NCI-H146 (cell line): ENCODE measurements around the gene EPHB2.

Experiments
- DNase-seq: peaks from one replicate; lab custom pipeline; 2025; lab: John Stamatoyannopoulos, UW

The EPHB2 gene

GRCh38 chr1:22883406-22883805, 172.8 kb downstream of the EPHB2 start:
- DNase-seq, result no peak

GRCh38 chr1:22884806-22885530, 174.3 kb downstream of the EPHB2 start:
- no peak for DNase-seq

DNA sequence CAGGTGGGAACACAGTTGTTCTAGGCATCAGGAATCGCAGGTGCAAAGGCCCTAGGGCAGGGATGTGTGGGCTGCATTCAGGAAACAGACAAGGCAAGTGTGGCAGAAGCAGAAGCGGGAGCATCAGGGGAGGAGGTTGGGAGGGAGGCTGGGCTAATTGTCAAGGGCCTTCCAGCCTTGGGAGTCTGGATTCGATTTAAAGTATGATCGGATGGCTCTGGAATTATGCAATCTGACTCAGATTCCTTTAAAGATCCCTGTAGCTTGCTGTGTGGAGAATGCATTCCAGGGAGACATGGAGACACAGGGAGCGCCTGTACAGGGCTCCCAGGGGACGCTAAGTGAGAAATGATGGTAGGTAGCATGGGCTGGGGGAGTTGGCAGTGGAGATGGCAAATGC, 175.6 kb downstream of the EPHB2 start:
- DNase-seq, result no peak

GRCh38 chr1:22887491-22887890, 176.9 kb downstream of the EPHB2 start:
- DNase-seq, result no peak

DNA sequence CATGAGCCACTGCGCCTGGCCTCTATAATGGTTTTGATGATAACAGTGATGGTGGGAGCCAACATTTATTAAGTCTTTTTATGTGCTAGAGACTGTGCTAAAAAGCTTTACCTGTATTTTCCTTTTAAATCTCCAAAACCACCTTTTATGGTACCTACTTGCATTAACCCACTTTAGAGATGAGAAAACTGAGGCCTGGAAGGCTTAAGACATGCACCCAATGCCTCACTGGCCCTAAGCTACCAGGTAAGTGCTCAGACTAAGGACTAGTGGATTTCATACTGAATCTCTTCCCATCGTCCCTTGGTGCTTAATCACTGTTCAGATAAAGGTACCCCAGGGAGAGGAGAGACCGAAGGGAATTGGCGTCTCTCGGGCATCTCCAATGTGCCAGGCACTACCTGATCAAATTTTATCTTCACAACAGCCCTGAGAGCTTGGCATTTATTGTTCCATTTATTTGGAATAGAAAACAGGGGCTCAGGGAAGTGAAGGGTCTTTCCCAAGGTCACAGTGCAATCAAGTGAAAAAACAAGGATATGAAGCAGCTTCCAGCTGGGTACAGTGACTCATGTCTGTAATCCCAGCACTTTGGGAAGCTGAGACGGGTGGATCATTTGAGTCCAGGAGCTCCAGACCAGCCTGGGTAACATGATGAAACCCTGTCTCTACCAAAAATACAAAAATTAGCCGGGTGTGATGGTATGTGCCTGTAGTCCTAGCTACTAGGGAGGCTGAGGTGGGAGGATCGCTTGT, 177.9 kb downstream of the EPHB2 start:
- no peak for DNase-seq

DNA sequence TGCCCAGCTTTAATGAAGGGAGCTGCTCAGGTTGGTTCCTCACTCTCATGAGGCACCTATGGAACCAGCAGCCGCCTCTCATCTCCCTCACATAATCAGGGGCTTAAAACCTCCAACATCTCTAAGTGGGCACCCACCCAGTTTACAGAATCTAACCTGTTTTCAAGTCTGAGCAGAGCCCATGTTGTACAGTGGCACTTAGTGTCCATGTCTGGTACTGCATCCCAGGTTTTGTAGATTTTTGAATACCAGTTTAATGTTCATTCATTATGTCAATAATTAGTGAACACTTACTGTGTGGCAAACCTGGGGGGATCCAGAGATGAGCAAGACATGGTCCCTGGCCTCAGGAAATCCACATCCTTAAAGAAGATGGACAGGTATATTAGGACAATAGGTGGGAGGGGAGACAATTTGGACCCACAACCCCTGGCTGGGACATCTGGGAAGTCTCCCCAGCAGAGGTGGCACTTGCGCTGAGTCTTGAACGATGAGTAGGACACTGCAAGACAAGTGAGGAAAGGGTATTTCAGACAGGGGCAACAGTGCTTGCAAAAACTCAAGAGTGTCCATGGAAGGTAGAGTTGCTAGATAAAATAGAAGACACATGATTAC, 178.7 kb downstream of the EPHB2 start:
- DNase-seq, result peak; percentile 9

DNA sequence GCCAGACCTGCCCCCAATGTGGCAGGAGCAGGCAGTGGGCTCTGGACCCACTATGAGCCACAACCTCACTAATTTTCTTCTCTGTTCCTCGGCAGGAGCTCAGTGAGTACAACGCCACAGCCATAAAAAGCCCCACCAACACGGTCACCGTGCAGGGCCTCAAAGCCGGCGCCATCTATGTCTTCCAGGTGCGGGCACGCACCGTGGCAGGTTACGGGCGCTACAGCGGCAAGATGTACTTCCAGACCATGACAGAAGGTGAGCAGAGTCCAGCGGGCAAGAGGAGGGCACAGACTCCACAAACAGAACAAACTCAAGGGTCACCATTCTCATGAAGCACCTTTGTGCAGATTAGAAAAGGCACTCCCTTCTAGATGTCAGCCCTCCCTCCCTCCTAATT, 182.2 kb downstream of the EPHB2 start:
- DNase-seq, result no peak

GRCh38 chr1:22893292-22893691, 182.7 kb downstream of the EPHB2 start:
- DNase-seq, result no peak

DNA sequence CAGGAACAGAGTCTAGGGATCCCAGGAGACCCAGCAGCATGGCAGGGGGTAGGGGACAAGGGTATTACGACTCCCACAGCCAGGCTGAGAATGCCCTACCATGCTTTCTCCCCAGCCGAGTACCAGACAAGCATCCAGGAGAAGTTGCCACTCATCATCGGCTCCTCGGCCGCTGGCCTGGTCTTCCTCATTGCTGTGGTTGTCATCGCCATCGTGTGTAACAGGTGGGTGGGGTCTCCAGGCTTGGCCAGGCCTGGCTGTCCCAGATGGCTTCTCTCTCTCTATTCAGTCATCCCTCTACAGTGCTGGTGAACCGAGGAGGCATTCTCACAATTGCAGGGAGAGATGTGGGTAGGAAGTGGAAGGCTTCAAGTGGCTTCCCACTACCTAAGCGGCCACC, 184.7 kb downstream of the EPHB2 start:
- no peak for DNase-seq

GRCh38 chr1:22896184-22896583, 185.5 kb downstream of the EPHB2 start:
- DNase-seq, result no peak

GRCh38 chr1:22900451-22900850, 189.8 kb downstream of the EPHB2 start:
- DNase-seq, result no peak

GRCh38 chr1:22903113-22903512, 192.5 kb downstream of the EPHB2 start:
- no peak for DNase-seq

DNA sequence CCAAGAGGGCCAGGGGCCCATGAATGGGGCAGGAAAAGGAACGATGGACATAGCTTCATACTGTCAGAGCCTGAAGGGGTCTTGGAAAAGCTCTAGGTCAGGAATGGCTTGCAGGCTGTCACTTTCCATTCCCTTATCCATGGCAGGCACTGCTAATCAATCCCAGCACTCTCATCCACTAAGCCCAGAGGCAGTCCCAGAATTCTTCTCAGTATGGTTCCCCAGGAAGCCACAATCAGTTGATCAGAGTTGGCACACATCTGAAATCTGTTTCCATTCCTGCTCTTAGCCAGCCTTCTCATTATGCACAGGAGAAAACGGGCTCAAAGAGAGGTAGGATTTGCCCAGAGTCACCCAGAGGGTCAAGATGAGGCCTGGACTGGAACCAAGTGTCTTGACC, 196.3 kb downstream of the EPHB2 start:
- no peak for DNase-seq

DNA sequence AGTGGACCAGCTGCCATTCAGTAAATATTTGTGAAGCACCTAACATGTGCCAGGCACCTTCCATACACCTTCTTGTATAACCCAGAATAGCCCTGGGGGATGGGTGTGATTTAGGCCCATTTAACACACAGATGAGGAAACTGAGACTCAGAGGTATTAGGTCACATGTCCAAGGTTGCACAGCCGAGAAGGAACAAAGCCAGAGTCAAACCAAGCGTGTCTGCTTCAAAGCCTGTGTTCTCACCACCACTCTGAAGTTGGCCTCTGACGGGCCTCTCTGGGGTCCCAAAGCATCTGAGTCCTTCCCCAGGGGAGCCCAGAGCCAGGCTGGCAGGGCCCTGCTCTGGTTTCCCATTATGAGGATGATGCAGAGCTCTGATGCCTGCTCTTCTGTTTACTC, 196.9 kb downstream of the EPHB2 start:
- no peak for DNase-seq

DNA sequence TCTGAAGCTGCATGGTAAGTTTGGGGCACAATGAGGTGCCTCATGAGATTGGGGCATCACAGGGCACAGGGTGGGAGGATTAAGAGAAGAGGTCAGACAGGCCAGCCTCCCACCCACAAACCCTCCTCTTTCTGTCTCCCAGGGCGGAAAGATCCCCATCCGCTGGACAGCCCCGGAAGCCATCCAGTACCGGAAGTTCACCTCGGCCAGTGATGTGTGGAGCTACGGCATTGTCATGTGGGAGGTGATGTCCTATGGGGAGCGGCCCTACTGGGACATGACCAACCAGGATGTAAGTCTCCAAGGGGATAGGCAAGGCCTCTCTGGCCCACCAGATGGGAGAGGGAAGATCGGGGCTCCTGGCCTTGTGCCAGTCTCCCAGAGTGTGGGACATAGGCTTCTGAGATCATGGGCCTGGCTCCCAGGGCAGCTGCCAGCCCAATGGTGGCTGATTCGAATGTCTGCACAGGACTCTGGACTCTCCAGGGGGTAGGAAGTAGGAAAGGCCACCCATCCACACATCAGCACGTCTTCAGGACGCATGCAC, 198.3 kb downstream of the EPHB2 start:
- no peak for DNase-seq

DNA sequence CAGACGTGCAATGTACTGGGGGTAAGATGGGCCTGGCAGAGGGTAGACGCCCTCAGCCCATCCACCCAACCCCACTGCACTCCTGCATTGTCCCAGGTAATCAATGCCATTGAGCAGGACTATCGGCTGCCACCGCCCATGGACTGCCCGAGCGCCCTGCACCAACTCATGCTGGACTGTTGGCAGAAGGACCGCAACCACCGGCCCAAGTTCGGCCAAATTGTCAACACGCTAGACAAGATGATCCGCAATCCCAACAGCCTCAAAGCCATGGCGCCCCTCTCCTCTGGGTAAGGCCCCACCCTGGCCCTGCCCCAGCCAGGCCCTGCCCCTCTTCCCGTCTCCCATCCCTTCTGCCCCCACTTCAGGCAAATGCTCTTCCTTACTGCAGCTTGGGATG, 199.6 kb downstream of the EPHB2 start:
- DNase-seq, result no peak

DNA sequence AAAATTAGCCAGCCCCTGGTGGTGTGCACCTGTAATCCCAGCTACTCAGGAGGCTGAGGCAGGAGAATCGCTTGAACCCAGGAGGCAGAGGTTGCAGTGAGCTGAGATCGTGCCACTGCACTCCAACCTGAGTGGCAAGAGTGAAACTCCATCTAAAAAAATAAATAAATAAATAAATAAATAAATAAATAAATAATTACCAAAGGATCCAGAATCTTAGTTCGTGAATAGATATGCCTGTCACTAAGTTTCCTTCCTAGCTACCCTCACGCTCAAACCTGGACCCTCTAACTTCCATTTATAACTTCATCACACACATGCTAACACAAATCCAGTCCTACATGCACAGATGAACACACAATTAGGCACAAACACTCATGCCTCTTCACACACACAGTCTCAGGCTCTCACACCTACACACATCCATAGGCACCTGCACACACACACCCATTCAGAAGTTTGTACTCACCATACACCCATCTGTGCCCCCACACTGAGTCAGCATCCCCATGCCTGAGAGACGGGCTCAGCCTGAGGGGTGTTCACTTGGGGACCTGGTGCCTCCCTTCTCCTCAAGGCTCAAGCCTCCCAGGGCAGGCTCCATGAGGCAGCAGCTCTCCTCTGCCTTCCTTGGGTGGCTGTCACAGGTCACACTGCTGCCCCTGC, 200.5 kb downstream of the EPHB2 start:
- DNase-seq, result no peak

DNA sequence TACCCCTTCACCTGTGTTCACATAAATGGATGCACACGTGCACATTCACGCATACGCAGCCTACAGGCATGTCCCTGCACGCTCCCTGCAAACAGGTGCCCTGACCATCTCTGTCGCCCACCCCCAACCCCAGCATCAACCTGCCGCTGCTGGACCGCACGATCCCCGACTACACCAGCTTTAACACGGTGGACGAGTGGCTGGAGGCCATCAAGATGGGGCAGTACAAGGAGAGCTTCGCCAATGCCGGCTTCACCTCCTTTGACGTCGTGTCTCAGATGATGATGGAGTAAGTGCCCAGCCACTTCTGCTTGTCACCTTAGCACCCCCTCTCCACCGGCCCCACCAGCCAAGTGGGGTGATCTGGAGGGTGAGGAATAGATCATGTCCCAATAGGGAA, 201.7 kb downstream of the EPHB2 start:
- no peak for DNase-seq

DNA sequence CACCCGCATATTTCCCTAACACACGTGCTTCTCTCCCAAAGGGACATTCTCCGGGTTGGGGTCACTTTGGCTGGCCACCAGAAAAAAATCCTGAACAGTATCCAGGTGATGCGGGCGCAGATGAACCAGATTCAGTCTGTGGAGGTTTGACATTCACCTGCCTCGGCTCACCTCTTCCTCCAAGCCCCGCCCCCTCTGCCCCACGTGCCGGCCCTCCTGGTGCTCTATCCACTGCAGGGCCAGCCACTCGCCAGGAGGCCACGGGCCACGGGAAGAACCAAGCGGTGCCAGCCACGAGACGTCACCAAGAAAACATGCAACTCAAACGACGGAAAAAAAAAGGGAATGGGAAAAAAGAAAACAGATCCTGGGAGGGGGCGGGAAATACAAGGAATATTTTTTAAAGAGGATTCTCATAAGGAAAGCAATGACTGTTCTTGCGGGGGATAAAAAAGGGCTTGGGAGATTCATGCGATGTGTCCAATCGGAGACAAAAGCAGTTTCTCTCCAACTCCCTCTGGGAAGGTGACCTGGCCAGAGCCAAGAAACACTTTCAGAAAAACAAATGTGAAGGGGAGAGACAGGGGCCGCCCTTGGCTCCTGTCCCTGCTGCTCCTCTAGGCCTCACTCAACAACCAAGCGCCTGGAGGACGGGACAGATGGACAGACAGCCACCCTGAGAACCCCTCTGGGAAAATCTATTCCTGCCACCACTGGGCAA, 202.9 kb downstream of the EPHB2 start:
- no peak for DNase-seq

DNA sequence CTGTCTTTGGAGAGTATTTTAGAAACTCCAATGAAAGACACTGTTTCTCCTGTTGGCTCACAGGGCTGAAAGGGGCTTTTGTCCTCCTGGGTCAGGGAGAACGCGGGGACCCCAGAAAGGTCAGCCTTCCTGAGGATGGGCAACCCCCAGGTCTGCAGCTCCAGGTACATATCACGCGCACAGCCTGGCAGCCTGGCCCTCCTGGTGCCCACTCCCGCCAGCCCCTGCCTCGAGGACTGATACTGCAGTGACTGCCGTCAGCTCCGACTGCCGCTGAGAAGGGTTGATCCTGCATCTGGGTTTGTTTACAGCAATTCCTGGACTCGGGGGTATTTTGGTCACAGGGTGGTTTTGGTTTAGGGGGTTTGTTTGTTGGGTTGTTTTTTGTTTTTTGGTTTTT, 203.5 kb downstream of the EPHB2 start:
- DNase-seq, result no peak

DNA sequence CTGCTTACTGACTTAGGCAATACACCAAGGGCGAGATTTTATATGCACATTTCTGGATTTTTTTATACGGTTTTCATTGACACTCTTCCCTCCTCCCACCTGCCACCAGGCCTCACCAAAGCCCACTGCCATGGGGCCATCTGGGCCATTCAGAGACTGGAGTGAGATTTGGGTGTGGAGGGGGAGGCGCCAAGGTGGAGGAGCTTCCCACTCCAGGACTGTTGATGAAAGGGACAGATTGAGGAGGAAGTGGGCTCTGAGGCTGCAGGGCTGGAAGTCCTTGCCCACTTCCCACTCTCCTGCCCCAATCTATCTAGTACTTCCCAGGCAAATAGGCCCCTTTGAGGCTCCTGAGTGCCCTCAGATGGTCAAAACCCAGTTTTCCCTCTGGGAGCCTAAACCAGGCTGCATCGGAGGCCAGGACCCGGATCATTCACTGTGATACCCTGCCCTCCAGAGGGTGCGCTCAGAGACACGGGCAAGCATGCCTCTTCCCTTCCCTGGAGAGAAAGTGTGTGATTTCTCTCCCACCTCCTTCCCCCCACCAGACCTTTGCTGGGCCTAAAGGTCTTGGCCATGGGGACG, 204.1 kb downstream of the EPHB2 start:
- no peak for DNase-seq
